Mesenchymal stem cell (in vitro differentiated cells and primary cell): Measurements from ENCODE around the gene POLH.

Experiments used
- DNase-seq: peaks from one replicate; pipeline ENCODE4 v3.0.0-alpha.2; 2013
- H2AFZ ChIP-seq: one replicate; pipeline ENCODE4 v1.6.1; 2013; ENCODE audit warnings: low read depth, mild to moderate bottlenecking, control low read depth, inconsistent platforms, low read length, moderate library complexity
- H2AK5ac ChIP-seq: 2 replicates; pipeline ENCODE4 v1.6.1; 2013; ENCODE audit warnings: low read length, moderate library complexity, mild to moderate bottlenecking, inconsistent platforms; ENCODE audit not compliant: severe bottlenecking
- H2BK120ac ChIP-seq: one replicate; pipeline ENCODE4 v1.6.1; 2013; ENCODE audit warnings: low read depth, mild to moderate bottlenecking, inconsistent platforms, low read length, moderate library complexity
- H2BK12ac ChIP-seq, 2 experiments: one replicate each; pipeline ENCODE4 v1.6.1; 2013; ENCODE audit warnings: inconsistent platforms in 2 of 2, low read length in 2 of 2, mild to moderate bottlenecking in 2 of 2, moderate library complexity in 2 of 2, control low read depth in 1 of 2
- H2BK15ac ChIP-seq: one replicate; pipeline ENCODE4 v1.6.1; 2013; ENCODE audit warnings: mild to moderate bottlenecking, low read depth, inconsistent platforms; ENCODE audit not compliant: poor library complexity, severe bottlenecking
- H2BK5ac ChIP-seq: 2 replicates; pipeline ENCODE4 v1.6.1; 2013; ENCODE audit warnings: low read depth, mild to moderate bottlenecking, low read length, control low read depth, inconsistent platforms; ENCODE audit not compliant: poor library complexity, severe bottlenecking
- H3K14ac ChIP-seq, 2 experiments: one replicate each; pipeline ENCODE4 v1.6.1; 2013; ENCODE audit warnings: inconsistent platforms in 2 of 2, low read length in 2 of 2, control low read depth in 1 of 2, mild to moderate bottlenecking in 1 of 2, moderate library complexity in 1 of 2
- H3K18ac ChIP-seq, 2 experiments: one replicate each; pipeline ENCODE4 v1.6.1; 2013; ENCODE audit warnings: inconsistent platforms in 2 of 2, low read length in 2 of 2, control low read depth in 1 of 2, low read depth in 1 of 2, mild to moderate bottlenecking in 1 of 2
- H3K23ac ChIP-seq, 2 experiments: one replicate each; pipeline ENCODE4 v1.6.1; 2013; ENCODE audit warnings: inconsistent platforms in 2 of 2, low read length in 2 of 2, mild to moderate bottlenecking in 2 of 2, moderate library complexity in 2 of 2, control low read depth in 1 of 2
- H3K27ac ChIP-seq: 2 replicates; pipeline ENCODE4 v1.5.1; 2013; ENCODE audit warnings: mild to moderate bottlenecking, moderate library complexity, low read length, control low read depth, inconsistent platforms; ENCODE audit not compliant: poor library complexity, severe bottlenecking
- H3K27me3 ChIP-seq, 2 experiments: 2 replicates each; pipeline versions ENCODE4 v1.6.1 to v1.7.0; 2013; ENCODE audit warnings: low read length in 2 of 2, mild to moderate bottlenecking in 2 of 2, moderate library complexity in 2 of 2, control low read depth in 1 of 2, inconsistent platforms in 1 of 2; ENCODE audit not compliant: control insufficient read depth in 1 of 2, insufficient read depth in 1 of 2
- H3K36me3 ChIP-seq, 2 experiments: 2 replicates each; pipeline versions ENCODE4 v1.6.1 to v1.7.0; 2013; ENCODE audit warnings: low read length in 2 of 2, control low read depth in 1 of 2, inconsistent platforms in 1 of 2, low read depth in 1 of 2, mild to moderate bottlenecking in 1 of 2; ENCODE audit not compliant: insufficient read depth in 2 of 2, control insufficient read depth in 1 of 2
- H3K4ac ChIP-seq, 2 experiments: one replicate each; pipeline ENCODE4 v1.6.1; 2013; ENCODE audit warnings: inconsistent platforms in 2 of 2, low read length in 2 of 2, mild to moderate bottlenecking in 2 of 2, moderate library complexity in 2 of 2, control low read depth in 1 of 2, low read depth in 1 of 2
- H3K4me1 ChIP-seq: 2 replicates; pipeline ENCODE4 v1.6.1; 2013; ENCODE audit warnings: low read depth, low read length, control low read depth; ENCODE audit not compliant: control insufficient read depth, insufficient read depth
- H3K4me2 ChIP-seq: 2 replicates; pipeline ENCODE4 v1.6.1; 2013; ENCODE audit warnings: low read length, mild to moderate bottlenecking, inconsistent platforms; ENCODE audit not compliant: poor library complexity, severe bottlenecking
- H3K4me3 ChIP-seq, 2 experiments: 2 replicates each; pipeline versions ENCODE4 v1.5.1 to v1.7.0; 2013; ENCODE audit warnings: low read length in 2 of 2, mild to moderate bottlenecking in 2 of 2, control low read depth in 1 of 2, low read depth in 1 of 2; ENCODE audit not compliant: insufficient read depth in 1 of 2
- H3K79me1 ChIP-seq: replicated peaks from 2 replicates; pipeline ENCODE4 v1.6.1; 2013; ENCODE audit warnings: mild to moderate bottlenecking, control low read depth, low read length, inconsistent platforms; ENCODE audit not compliant: poor library complexity, severe bottlenecking
- H3K9ac ChIP-seq: 2 replicates; pipeline ENCODE4 v1.7.0; 2013; ENCODE audit warnings: mild to moderate bottlenecking, low read length, moderate library complexity
- H3K9me3 ChIP-seq: 2 replicates; pipeline ENCODE4 v1.7.0; 2013; ENCODE audit warnings: mild to moderate bottlenecking, low read length; ENCODE audit not compliant: control insufficient read depth
- H4K8ac ChIP-seq: one replicate; pipeline ENCODE4 v1.6.1; 2013; ENCODE audit warnings: inconsistent platforms, mild to moderate bottlenecking, low read length, moderate library complexity
- H4K91ac ChIP-seq: one replicate; pipeline ENCODE4 v1.6.1; 2013; ENCODE audit warnings: mild to moderate bottlenecking, low read length, inconsistent platforms
- WGBS: methylation state at CpG from one replicate; pipeline ENCODE4 v1.1.7; 2013; ENCODE audit warnings: mixed read lengths; 5-methylcytosine and 5-hydroxymethylcytosine counted together

The POLH gene

DNA sequence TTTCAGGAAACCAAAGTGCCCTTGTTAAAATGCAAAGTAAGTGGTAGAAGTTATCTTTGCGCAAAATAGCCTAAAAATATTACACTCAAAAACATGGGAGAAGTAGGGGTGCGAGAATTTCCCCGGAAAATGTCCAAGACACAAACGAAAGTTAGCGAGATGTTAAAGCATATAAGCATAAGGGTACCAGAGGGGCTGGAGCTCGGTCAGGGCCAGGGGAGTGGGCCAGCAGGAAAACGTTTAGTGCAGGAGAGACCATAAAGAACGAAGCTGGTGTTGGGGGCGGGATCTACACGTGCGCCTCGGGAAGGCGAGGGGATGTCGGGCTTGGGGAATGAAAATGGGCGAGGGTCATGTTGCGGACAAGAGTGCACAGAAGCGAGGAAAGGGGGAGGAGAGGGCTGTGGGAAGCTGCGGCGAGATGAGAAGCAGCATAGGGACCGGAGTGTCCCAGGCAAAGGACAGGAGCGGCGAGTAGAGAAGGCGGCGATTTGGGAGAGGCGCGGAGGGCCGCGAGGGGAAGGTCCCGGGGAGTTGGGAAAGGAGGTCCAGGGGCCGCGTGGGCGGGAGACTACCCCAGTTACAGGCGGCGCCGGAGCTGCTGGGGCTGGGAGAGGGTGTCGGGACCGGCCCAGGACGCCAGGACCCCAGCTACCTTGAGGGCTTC, 747 bp upstream of the POLH start:
- Histone ChIP-seq H3K14ac (peak overlapping the region in 1 of 2 experiments; percentile 98), H3K9ac (peak overlapping the region; percentile 93), H3K23ac (no peak overlapping the region), H4K8ac (peak overlapping the region; percentile 87), H3K4me3 (peak overlapping the region; percentile 94 to 100), H3K27ac (peak overlapping the region; percentile 44), H2AFZ (peak overlapping the region; percentile 96), H3K36me3 (peaks cover 6 to 31% of the 10 kb centered on the region in 2 experiments), H3K4me2 (peak overlapping the region; percentile 80), H4K91ac (no peak overlapping the region), H3K4ac (peak overlapping the region in 1 of 2 experiments; percentile 45), H3K79me1 (peaks cover 11% of the 10 kb centered on the region), H3K9me3 (no peaks in the 10 kb centered on the region), H3K18ac (peak overlapping the region; percentile 58 to 94), H2AK5ac (no peak overlapping the region), H2BK15ac (peak overlapping the region; percentile 44), H2BK12ac (no peak overlapping the region), H3K4me1 (peaks cover 8% of the 10 kb centered on the region), H2BK120ac (peak overlapping the region; percentile 15), H2BK5ac (no peak overlapping the region), H3K27me3 (no peaks in the 10 kb centered on the region)
- peak; percentile 49 for DNase-seq
- WGBS, result under 1% methylated on average over 28 of the region's 38 CpGs

DNA sequence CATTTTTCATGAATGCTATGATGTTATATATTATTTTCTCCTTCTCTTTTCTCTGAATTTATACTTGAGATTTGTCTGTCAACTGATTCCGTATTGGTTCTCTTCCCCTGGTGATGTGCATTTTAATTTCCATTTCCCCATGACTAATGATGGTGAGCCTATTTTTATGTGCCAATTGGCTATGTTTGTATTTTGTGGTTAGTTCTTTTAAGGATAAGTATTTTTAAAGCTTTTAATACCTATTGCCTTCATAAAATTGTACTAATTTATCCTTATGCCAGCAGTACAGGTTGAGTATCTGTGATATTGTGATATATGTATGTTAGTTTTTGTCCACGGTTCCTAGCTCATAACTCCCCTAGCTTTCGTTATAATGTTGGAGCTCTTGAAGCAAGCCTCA, 2.8 kb downstream of the POLH start:
- H4K91ac ChIP-seq, result no peak overlapping the region
- no peak overlapping the region for H2BK120ac ChIP-seq
- peaks cover 8 to 18% of the 10 kb centered on the region in 2 experiments for H3K36me3 ChIP-seq
- no peak overlapping the region for H2BK5ac ChIP-seq
- no peak overlapping the region for H3K23ac ChIP-seq
- no peak overlapping the region for H3K18ac ChIP-seq
- no peak overlapping the region for H2BK15ac ChIP-seq
- H3K4ac ChIP-seq, result no peak overlapping the region
- peak; percentile 14 for DNase-seq
- H2AK5ac ChIP-seq, result no peak overlapping the region
- peak overlapping the region; percentile 20 for H3K9ac ChIP-seq
- peaks cover 6% of the 10 kb centered on the region for H3K4me1 ChIP-seq
- H2AFZ ChIP-seq, result no peak overlapping the region
- H3K4me3 ChIP-seq, result peak overlapping the region in 1 of 2 experiments; percentile 60
- peak overlapping the region; percentile 56 for H3K4me2 ChIP-seq
- 100% methylated on average over 3 of the region's 3 CpGs for WGBS
- no peaks in the 10 kb centered on the region for H3K9me3 ChIP-seq
- H2BK12ac ChIP-seq, result no peak overlapping the region
- no peak overlapping the region for H4K8ac ChIP-seq
- peak overlapping the region; percentile 93 for H3K27ac ChIP-seq
- H3K14ac ChIP-seq, result no peak overlapping the region
- no peaks in the 10 kb centered on the region for H3K27me3 ChIP-seq
- peaks cover 6% of the 10 kb centered on the region for H3K79me1 ChIP-seq

GRCh38 chr6:43579171-43579570, 3.2 kb downstream of the POLH start:
- H3K9me3 ChIP-seq, result no peaks in the 10 kb centered on the region
- peak overlapping the region; percentile 93 for H3K27ac ChIP-seq
- peaks cover 6% of the 10 kb centered on the region for H3K4me1 ChIP-seq
- H4K91ac ChIP-seq, result no peak overlapping the region
- H3K14ac ChIP-seq, result no peak overlapping the region
- no peak overlapping the region for H2BK12ac ChIP-seq
- H2AFZ ChIP-seq, result no peak overlapping the region
- no peak overlapping the region for H2AK5ac ChIP-seq
- H3K4me3 ChIP-seq, result peak overlapping the region in 1 of 2 experiments; percentile 60
- no peak overlapping the region for H2BK15ac ChIP-seq
- H2BK5ac ChIP-seq, result no peak overlapping the region
- no peak overlapping the region for H2BK120ac ChIP-seq
- H3K79me1 ChIP-seq, result peaks cover 9% of the 10 kb centered on the region
- H4K8ac ChIP-seq, result no peak overlapping the region
- no peak overlapping the region for H3K18ac ChIP-seq
- peak overlapping the region; percentile 20 for H3K9ac ChIP-seq
- H3K27me3 ChIP-seq, result no peaks in the 10 kb centered on the region
- H3K23ac ChIP-seq, result no peak overlapping the region
- H3K4me2 ChIP-seq, result peak overlapping the region; percentile 56
- no CpG with 5 or more reads among the region's 2 CpGs for WGBS
- peak; percentile 25 for DNase-seq
- H3K36me3 ChIP-seq, result peaks cover 11 to 23% of the 10 kb centered on the region in 2 experiments
- H3K4ac ChIP-seq, result no peak overlapping the region

- H3K27me3 ChIP-seq, result no peaks in the 10 kb centered on the region
- no peak overlapping the region for H2AFZ ChIP-seq
- no peak overlapping the region for H3K4me3 ChIP-seq
- 95% methylated on average over 3 of the region's 5 CpGs for WGBS
- H2BK120ac ChIP-seq, result no peak overlapping the region
- H4K91ac ChIP-seq, result no peak overlapping the region
- H3K4me1 ChIP-seq, result peaks cover 8% of the 10 kb centered on the region
- no peak overlapping the region for H2BK5ac ChIP-seq
- no peak overlapping the region for H3K14ac ChIP-seq
- H4K8ac ChIP-seq, result no peak overlapping the region
- no peak for DNase-seq
- no peak overlapping the region for H2BK12ac ChIP-seq
- peaks cover 16% of the 10 kb centered on the region for H3K79me1 ChIP-seq
- peaks cover 32 to 59% of the 10 kb centered on the region in 2 experiments for H3K36me3 ChIP-seq
- H3K23ac ChIP-seq, result no peak overlapping the region
- no peaks in the 10 kb centered on the region for H3K9me3 ChIP-seq
- H3K9ac ChIP-seq, result peak overlapping the region; percentile 46
- no peak overlapping the region for H3K18ac ChIP-seq
- no peak overlapping the region for H2AK5ac ChIP-seq
- no peak overlapping the region for H3K4me2 ChIP-seq
- no peak overlapping the region for H3K27ac ChIP-seq
- H3K4ac ChIP-seq, result no peak overlapping the region
- no peak overlapping the region for H2BK15ac ChIP-seq
These were observed 6.9 kb downstream of the POLH start for GRCh38 chr6:43582911-43583310.
